ENCODE data around the gene AFF4.
"Not testable (repeated sequence)": the region's sequence is repeated elsewhere in the genome, so short reads cannot be mapped to it uniquely, and the experiment has no call there.

The AFF4 gene

GRCh38 chr5:132971483-132972435 is 8.3 kb upstream of the AFF4 start:
- no peak for DNase-seq (ENCODE audit: low read depth)
- no peak overlapping the region for H3K4me3 ChIP-seq (ENCODE audit: control insufficient read depth, low read depth, low read length)
- TF ChIP-seq, protein P1, sequence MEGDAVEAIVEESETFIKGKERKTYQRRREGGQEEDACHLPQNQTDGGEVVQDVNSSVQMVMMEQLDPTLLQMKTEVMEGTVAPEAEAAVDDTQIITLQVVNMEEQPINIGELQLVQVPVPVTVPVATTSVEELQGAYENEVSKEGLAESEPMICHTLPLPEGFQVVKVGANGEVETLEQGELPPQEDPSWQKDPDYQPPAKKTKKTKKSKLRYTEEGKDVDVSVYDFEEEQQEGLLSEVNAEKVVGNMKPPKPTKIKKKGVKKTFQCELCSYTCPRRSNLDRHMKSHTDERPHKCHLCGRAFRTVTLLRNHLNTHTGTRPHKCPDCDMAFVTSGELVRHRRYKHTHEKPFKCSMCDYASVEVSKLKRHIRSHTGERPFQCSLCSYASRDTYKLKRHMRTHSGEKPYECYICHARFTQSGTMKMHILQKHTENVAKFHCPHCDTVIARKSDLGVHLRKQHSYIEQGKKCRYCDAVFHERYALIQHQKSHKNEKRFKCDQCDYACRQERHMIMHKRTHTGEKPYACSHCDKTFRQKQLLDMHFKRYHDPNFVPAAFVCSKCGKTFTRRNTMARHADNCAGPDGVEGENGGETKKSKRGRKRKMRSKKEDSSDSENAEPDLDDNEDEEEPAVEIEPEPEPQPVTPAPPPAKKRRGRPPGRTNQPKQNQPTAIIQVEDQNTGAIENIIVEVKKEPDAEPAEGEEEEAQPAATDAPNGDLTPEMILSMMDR (IDR thresholded peaks at IDR 0.05; ENCODE audit: control insufficient read depth, insufficient read depth, low read depth, low read length, missing control alignments): no peak

DNA sequence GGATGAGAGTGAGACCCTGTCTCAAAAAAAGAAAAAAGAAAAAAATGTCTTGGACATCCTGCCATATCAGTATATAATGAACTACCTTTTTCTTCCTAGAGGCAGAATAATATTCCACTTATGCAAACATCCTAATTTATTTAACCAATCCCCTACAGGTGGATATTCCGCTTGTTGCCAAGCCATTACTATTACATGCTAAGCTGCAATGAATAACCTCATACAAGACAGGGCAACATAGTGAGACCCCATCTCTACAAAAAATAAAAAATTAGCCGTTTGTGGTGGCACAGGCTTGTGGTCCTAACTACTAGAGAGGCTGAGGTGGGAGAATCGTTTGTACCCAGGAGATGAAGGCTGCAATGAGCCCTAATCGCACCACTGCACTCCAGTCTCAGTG is 1.7 kb upstream of the AFF4 start:
- TF ChIP-seq, protein P1 (IDR thresholded peaks at IDR 0.05; ENCODE audit: control insufficient read depth, insufficient read depth, low read depth, low read length, missing control alignments): no peak
- H3K4me3 ChIP-seq (ENCODE audit: control insufficient read depth, low read depth, low read length): no peak overlapping the region
- DNase-seq (ENCODE audit: low read depth): no peak

GRCh38 chr5:132962429-132963021 is 909 bp downstream of the AFF4 start:
- no peak for DNase-seq (ENCODE audit: low read depth)
- peak overlapping the region; percentile 77 for H3K4me3 ChIP-seq (ENCODE audit: control insufficient read depth, low read depth, low read length)
- TF ChIP-seq, protein P1 (IDR thresholded peaks at IDR 0.05; ENCODE audit: control insufficient read depth, insufficient read depth, low read depth, low read length, missing control alignments): no peak

- TF ChIP-seq, protein P1 (IDR thresholded peaks at IDR 0.05; ENCODE audit: control insufficient read depth, insufficient read depth, low read depth, low read length, missing control alignments): no peak
- peak overlapping the region; percentile 77 for H3K4me3 ChIP-seq (ENCODE audit: control insufficient read depth, low read depth, low read length)
- DNase-seq (ENCODE audit: low read depth): no peak
These were observed 1.5 kb downstream of the AFF4 start for GRCh38 chr5:132961887-132962286.

DNA sequence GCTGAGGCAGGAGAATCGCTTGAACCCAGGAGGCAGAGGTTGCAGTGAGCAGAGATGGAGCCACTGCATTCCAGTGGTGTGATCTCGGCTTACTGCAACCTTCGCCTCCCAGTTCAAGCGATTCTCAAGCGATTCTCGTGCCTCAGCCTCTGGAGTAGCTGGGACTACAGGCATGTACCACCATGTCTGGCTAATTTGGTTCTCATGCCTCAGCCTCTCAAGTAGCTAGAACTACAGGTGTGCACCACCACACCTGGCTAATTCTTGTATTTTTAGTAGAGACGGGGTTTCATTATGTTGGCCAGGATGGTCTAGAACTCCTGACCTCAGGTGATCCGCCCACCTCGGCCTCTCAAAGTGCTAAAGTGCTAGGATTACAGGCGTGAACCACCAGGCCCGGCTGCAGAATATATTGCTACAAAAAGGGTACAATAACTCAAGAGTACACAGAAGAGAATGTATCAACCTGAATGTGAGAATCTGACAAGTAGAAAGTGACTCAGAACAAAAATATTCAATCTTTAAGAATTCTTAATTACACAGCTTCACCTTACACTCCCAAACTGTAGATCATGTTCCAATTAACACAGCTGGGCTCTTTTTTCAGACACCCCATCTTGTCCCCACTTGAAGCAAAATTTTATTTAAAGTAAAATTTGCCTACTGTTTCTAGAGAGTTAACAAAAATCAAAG is 2.2 kb downstream of the AFF4 start:
- DNase-seq (ENCODE audit: low read depth): not testable (repeated sequence)
- peak overlapping the region; percentile 77 for H3K4me3 ChIP-seq (ENCODE audit: control insufficient read depth, low read depth, low read length)

GRCh38 chr5:132956166-132956799 is 7.2 kb downstream of the AFF4 start:
- not testable (repeated sequence) for DNase-seq (ENCODE audit: low read depth); H3K4me3 ChIP-seq (ENCODE audit: control insufficient read depth, low read depth, low read length)

DNA sequence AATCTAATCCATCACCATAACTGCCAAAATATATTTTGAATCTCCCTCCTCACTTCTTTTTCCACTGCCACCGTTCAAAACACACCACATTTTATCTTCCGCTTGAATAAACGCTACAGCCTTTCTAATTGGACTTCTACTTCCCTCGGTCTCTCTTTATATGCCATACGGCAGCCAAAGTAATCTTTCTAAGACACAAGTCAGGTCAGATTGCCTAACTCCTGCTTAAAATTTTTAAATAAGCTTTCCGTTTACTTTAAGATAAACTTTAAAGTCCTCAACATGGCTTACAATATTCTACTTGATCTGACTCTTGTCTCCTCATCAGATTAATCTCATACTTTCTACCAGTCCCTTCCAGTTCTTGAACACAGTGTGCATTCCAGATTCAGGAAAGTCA is 9.7 kb downstream of the AFF4 start:
- TF ChIP-seq, protein P1 (IDR thresholded peaks at IDR 0.05; ENCODE audit: control insufficient read depth, insufficient read depth, low read depth, low read length, missing control alignments): no peak
- DNase-seq (ENCODE audit: low read depth): no peak
- no peak overlapping the region for H3K4me3 ChIP-seq (ENCODE audit: control insufficient read depth, low read depth, low read length)

All from AG09309 (cell line).